HUES6 (cell line): ENCODE results near the gene PLAU.
A peak's percentile ranks its signal among the peaks of the same experiment; 100 is the strongest.

Source experiments
- H3K27ac ChIP-seq: 2 replicates; pipeline ENCODE4 v1.7.0; 2013; ENCODE audit warnings: low read depth, mild to moderate bottlenecking, low read length, inconsistent platforms
- H3K27me3 ChIP-seq: 2 replicates; pipeline ENCODE4 v1.6.1; 2013; ENCODE audit warnings: low read length; ENCODE audit not compliant: control insufficient read depth, insufficient read depth
- H3K36me3 ChIP-seq: 2 replicates; pipeline ENCODE4 v1.6.1; 2013; ENCODE audit warnings: low read length; ENCODE audit not compliant: control insufficient read depth, insufficient read depth
- H3K4me1 ChIP-seq: 2 replicates; pipeline ENCODE4 v1.6.1; 2013; ENCODE audit warnings: low read length; ENCODE audit not compliant: control insufficient read depth, insufficient read depth
- H3K4me3 ChIP-seq: 2 replicates; pipeline ENCODE4 v1.5.1; 2013; ENCODE audit warnings: low read depth, low read length
- H3K9ac ChIP-seq: one replicate; pipeline ENCODE4 v1.6.1; 2013; ENCODE audit warnings: mild to moderate bottlenecking, low read length
- H3K9me3 ChIP-seq: 2 replicates; pipeline ENCODE4 v1.6.1; 2013; ENCODE audit warnings: low read depth, low read length; ENCODE audit not compliant: control insufficient read depth, insufficient read depth

PLAU gene

DNA sequence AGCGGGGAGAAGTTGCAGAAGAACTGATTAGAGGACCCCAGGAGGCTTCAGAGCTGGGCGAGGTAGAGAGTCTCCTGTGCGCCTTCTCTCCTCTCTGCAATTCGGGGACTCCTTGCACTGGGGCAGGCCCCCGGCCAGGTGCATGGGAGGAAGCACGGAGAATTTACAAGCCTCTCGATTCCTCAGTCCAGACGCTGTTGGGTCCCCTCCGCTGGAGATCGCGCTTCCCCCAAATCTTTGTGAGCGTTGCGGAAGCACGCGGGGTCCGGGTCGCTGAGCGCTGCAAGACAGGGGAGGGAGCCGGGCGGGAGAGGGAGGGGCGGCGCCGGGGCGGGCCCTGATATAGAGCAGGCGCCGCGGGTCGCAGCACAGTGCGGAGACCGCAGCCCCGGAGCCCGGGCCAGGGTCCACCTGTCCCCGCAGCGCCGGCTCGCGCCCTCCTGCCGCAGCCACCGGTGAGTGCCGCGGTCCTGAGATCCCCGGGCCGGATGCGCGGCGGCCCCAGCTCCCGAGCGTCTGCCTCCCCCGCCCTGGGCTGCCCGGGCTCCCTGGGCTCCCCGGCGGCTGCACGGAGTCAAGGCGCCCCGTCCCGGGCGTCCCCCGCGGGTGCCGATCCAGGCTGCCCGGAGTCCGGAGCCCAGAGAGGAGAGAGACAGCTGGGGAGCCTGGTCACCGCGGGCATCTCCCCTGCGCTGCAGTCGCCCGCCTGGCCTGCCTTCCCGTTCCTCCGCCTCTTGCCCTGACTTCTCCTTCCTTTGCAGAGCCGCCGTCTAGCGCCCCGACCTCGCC lies at the start of gene PLAU:
PLAU (plus strand) TSS at position 369 of the 789 bp plus-strand sequence. CDS start 424 bp downstream, outside the sequence.
- Histone ChIP-seq H3K4me1 (peaks cover 58% of the 10 kb centered on the region), H3K4me3 (peak within 1 kb of the TSS; percentile 75), H3K36me3 (peaks cover 16% of the 10 kb centered on the region), H3K27ac (no peak within 1 kb of the TSS), H3K27me3 (peaks cover 38% of the 10 kb centered on the region), H3K9ac (peak within 1 kb of the TSS; percentile 75), H3K9me3 (no peaks in the 10 kb centered on the region)

DNA sequence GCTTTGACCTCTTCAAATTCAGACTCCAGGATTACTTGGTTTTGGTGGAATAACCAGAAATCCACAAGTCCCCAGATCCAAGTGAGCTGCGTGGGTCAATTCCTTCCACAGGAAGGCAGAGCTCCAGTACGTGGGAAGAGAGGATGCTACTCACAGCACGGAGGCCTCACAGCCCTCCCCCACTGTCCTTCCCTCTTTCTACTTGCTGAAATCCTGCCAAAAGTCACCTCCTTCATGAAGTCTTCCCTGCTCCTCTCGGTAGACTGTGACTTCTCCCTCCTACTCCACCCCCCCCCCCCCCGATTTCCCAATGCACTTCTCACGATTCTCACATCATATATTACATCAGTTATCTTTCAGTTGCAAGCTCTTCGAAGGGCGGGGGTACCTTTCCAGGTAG lies 48.9 kb upstream of the PLAU start:
- H3K27me3 ChIP-seq: no peaks in the 10 kb centered on the region
- H3K9ac ChIP-seq: no peak overlapping the region
- no peaks in the 10 kb centered on the region for H3K9me3 ChIP-seq
- H3K4me1 ChIP-seq: peaks cover 4% of the 10 kb centered on the region
- H3K4me3 ChIP-seq: no peak overlapping the region
- H3K36me3 ChIP-seq: peaks cover 59% of the 10 kb centered on the region
- H3K27ac ChIP-seq: no peak overlapping the region

DNA sequence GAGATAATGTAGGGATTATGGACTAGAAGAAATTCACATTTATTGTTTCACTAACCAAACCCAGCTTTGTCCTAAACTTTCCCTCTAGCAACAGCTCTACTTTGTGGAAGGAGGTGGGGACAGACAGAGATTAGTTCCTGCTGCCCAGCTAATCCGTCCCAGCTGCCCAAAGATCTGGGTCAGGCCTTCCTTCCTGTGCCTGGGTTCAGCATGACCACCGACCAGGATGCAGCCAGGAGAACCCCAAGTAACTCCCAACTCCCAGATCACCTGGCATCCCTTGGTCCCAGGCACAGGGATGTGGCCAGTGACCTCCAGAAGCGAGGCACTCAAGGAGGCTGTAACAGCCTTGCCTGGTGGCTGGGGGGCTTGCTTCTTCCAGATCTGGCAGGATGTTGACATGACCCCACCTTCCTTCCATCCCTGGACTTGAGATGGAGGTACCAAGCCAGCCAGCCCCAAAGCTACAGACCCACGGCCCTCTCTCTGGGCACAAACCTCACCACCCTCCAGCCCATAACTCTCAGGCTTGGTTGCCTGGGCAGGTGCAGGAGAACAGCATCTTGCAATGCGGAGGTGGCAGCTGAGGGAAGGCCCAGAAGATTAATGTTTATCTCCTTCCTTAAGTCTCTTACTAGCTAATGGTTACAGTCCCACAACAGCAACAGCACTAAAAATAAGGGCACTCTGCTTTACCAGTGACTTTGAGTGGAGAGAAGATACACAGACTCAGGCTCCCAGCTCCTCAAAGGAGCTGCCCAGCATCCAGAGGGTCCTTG lies 47.7 kb upstream of the PLAU start:
- Histone ChIP-seq H3K4me3 (no peak overlapping the region), H3K36me3 (peaks cover 64% of the 10 kb centered on the region), H3K27ac (no peak overlapping the region), H3K9ac (no peak overlapping the region), H3K9me3 (no peaks in the 10 kb centered on the region), H3K27me3 (no peaks in the 10 kb centered on the region), H3K4me1 (peaks cover 7% of the 10 kb centered on the region)

DNA sequence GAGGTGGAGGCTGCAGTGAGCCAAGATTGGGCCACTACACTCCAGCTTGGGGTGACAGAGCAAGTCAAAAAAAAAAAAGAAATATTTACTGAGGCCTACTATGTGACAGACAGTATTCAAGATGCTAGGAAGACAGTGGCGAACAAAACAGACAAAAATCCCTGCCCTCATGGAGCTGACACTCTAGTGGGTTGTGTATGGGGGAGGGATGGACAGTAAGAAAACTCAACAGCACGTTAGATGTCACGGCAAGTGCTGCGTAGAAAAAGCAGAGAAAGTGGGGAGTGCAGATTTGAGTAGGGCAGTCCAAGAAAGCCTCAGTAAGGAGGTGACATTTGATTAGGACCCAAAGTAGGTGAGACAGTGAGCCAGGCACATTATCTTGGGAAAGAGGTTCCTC lies 46.7 kb upstream of the PLAU start:
- no peak overlapping the region for H3K27ac ChIP-seq
- H3K27me3 ChIP-seq: no peaks in the 10 kb centered on the region
- H3K9me3 ChIP-seq: no peaks in the 10 kb centered on the region
- H3K36me3 ChIP-seq: peaks cover 66% of the 10 kb centered on the region
- no peak overlapping the region for H3K9ac ChIP-seq
- H3K4me1 ChIP-seq: peaks cover 7% of the 10 kb centered on the region
- H3K4me3 ChIP-seq: no peak overlapping the region

DNA sequence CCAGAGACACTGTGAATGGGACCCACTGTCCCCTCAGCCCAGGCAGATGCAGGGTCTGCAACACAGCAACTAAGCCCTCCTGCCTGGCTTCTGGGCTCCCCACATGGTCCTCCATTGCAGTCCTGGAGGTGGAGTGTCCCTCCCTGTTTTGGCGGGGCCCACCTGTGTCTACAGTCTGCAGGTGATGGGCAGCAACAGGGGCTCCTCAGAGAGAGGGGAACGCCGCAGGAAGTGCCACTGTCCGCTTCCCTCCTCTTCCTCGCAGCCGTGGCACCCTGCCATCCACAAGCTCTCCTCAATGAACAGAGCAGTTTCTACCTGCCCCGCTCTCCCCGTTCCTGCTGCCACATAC lies 45.8 kb upstream of the PLAU start:
- Histone ChIP-seq H3K4me3 (no peak overlapping the region), H3K4me1 (peaks cover 7% of the 10 kb centered on the region), H3K36me3 (peaks cover 62% of the 10 kb centered on the region), H3K9me3 (no peaks in the 10 kb centered on the region), H3K27me3 (no peaks in the 10 kb centered on the region), H3K9ac (no peak overlapping the region), H3K27ac (no peak overlapping the region)

DNA sequence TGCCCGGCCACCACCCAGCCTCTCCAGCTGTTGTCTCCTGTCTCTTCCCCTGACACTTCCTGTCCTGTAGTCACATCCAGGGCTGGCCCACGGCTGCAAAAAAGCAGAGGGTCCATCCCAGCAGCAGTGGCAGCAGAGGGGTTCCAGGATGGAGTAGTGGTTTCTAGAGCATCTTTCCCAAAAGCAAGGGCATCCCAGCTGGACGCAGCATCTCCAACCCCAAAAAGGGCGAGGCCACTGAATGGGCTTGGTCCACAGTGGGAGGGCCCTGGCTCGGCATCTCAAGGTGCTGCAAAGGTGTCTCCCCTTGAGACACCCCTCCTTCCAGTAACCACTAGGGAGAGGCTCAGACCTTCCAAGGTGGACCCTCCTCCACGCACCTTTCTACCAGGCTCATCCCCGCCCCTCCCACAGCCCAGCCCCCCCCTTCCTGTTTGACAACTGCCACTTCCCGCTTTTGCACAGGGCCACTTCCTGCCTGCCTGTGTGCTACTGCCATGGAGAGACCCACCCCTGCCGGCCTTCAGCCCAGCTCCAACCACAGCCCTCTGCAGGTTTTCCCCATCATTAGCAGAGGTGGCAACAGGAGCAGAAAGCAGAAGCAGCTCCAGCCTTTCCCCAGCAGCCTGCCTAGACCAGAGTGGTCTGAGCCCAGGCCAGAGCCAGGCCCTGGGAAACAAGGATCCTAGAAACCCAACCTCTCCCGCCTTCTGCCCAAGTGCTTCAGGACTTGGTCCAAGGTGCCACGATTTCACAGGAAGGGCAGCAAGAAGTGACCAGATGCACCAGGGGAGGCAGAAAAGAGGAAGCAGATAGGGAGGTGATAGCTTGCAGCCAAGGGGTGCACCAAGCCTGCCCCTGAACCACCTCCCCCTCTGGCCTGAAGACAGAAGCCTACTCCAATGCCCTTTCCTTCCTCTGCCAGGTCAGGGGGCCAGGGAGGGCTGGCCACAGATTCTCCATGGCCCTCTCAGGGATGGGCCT lies 45.2 kb upstream of the PLAU start:
- H3K4me1 ChIP-seq: peaks cover 7% of the 10 kb centered on the region
- no peaks in the 10 kb centered on the region for H3K27me3 ChIP-seq
- H3K27ac ChIP-seq: no peak overlapping the region
- H3K9me3 ChIP-seq: no peaks in the 10 kb centered on the region
- no peak overlapping the region for H3K9ac ChIP-seq
- peaks cover 62% of the 10 kb centered on the region for H3K36me3 ChIP-seq
- no peak overlapping the region for H3K4me3 ChIP-seq

DNA sequence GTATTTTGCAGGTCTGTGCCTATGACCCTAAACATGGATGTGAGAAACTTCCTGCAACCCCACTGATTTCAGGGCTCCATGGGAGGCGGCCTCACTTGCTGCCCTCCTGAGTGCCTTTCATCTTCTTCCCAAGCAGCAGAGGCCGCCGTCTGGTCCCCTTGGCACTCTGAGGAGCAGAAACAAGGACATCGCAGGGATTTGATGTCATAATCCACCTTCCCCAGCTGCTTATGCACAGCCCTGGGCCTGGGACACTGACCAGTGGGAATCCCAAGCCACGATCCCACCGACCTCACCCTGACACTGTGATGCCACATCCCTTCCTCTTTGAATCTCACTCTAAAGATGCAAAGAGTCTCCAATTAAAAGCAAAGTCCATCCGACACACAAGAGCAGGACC lies 44.3 kb upstream of the PLAU start:
- Histone ChIP-seq H3K36me3 (peaks cover 66% of the 10 kb centered on the region), H3K27ac (no peak overlapping the region), H3K27me3 (no peaks in the 10 kb centered on the region), H3K4me3 (no peak overlapping the region), H3K9me3 (no peaks in the 10 kb centered on the region), H3K4me1 (peaks cover 7% of the 10 kb centered on the region), H3K9ac (no peak overlapping the region)

DNA sequence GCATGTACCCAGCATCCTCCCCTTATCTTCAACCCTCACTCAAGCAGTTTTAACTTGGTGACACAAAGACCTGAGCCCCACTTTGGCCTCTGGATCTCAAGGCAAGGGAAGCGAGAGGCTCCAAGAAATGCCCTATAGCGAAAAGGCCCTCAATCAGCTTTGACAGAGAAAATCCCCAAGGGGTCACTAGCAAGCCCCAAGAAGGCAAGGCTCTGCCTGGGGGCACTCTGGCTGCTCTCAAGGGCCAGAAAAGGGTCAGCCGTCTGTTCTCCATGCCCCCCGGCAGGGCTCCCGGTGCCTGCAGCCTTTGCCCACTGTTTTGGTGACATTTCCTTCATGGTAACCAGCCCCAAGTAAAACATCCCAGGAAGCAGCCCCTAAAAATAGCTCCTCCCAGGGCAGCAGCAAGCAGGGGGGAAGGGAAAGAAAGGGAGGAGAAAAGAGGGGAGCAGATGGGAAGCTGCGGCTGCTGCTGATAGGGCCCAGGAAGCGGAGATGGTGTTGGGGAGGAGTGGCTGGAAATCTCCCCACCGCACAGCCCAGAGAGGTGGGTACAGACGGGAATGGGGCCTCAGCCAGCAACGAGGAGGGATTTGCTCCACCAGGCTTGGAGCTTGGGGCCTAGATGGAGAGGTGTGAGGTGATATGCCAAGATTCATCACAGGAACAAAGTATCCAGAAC lies 43.7 kb upstream of the PLAU start:
- Histone ChIP-seq H3K27ac (no peak overlapping the region), H3K4me1 (peaks cover 7% of the 10 kb centered on the region), H3K9ac (no peak overlapping the region)

DNA sequence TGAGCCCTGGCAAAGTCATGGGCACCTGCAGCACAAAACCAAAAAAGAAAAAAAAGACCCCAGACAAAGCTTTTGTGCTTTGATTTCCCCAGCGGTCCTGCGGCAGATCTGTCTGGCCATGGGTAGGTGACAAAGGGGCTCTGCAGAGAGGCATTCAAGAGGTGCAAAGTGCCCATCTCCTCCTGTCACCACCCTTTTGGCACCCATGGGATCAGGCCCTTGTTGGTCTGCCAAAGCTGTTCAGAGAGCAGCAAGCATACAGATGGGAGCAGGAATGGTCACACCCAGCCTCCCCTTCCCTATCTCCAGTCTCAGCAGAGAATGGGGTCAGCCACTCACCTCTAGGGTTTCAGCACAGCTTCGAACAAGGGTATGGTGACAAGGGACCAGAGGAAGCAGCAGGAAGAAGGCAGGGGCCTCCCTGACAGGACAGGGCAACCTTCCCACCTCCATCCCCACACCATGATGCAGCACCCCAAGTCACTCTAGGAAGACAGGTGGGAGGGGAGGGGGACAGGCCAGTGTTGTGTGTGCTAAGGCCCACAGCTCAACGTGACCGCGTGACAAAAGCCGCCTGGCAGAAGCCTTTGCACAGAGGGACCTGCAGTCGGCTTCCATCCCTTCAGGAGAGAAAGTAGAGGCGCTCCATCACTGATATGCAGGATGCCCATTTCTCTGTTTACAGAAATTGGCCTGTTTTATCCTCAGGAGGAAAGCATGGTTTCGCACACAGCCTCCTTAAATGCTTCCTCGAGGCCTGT lies 42.9 kb upstream of the PLAU start:
- H3K27me3 ChIP-seq: no peaks in the 10 kb centered on the region
- H3K4me1 ChIP-seq: peaks cover 9% of the 10 kb centered on the region
- no peak overlapping the region for H3K27ac ChIP-seq
- H3K9ac ChIP-seq: no peak overlapping the region
- peaks cover 70% of the 10 kb centered on the region for H3K36me3 ChIP-seq
- no peaks in the 10 kb centered on the region for H3K9me3 ChIP-seq
- no peak overlapping the region for H3K4me3 ChIP-seq

More for the DNA sequence above, 43.7 kb upstream of the PLAU start:
- Histone ChIP-seq H3K4me3 (no peak overlapping the region), H3K36me3 (peaks cover 72% of the 10 kb centered on the region), H3K27me3 (no peaks in the 10 kb centered on the region), H3K9me3 (no peaks in the 10 kb centered on the region)
